H1 (cell line): ENCODE measurements around the gene OXER1. TPM values are rescaled to one million over a fixed set of nuclear protein-coding genes. Genes with fewer than 3 reads are reported as not detected.

ENCODE experiments used
- CHD7 ChIP-seq: fragments of 300-600 bp; sonication (generic); IDR thresholded peaks from 2 replicates; pipeline ENCODE4 v1.7.1; 2012; ENCODE audit warnings: low read length, moderate library complexity, mild to moderate bottlenecking, inconsistent platforms; ENCODE audit not compliant: insufficient replicate concordance
- CTCF ChIP-seq, 3 experiments: IDR thresholded peaks; 1 replicate in 2 of 3; 2 replicates in 1 of 3; pipeline versions ENCODE4 v1.5.1 to v1.6.1; 2011; ENCODE audit warnings: low read length in 3 of 3, mild to moderate bottlenecking in 3 of 3, inconsistent platforms in 2 of 3, low read depth in 1 of 3, moderate library complexity in 1 of 3; ENCODE audit not compliant: insufficient read depth in 1 of 3; ENCODE audit errors: control extremely low read depth in 1 of 3
- EGR1 ChIP-seq: IDR thresholded peaks from 2 replicates; pipeline ENCODE4 v1.6.1; 2011; ENCODE audit warnings: low read depth, low read length, borderline replicate concordance
- EP300 ChIP-seq, 2 experiments: IDR thresholded peaks; 1 replicate in 1 of 2; 2 replicates in 1 of 2; pipeline ENCODE4 v1.6.1; 2011 to 2012; ENCODE audit warnings: low read depth in 2 of 2, low read length in 2 of 2, mild to moderate bottlenecking in 2 of 2, borderline replicate concordance in 1 of 2, inconsistent platforms in 1 of 2, moderate library complexity in 1 of 2
- FOSL1 ChIP-seq: IDR thresholded peaks from 2 replicates; pipeline ENCODE4 v1.6.1; 2011; ENCODE audit warnings: mild to moderate bottlenecking, low read depth, low read length, moderate library complexity; ENCODE audit not compliant: insufficient read depth
- HDAC6 ChIP-seq: IDR thresholded peaks from one replicate; pipeline ENCODE4 v1.7.1; 2012; ENCODE audit warnings: low read depth, mild to moderate bottlenecking, inconsistent platforms, low read length, moderate library complexity
- PHF8 ChIP-seq: fragments of 200-600 bp; sonication (generic); conservative IDR thresholded peaks from 2 replicates; pipeline ENCODE4 v1.7.1; 2012; ENCODE audit warnings: low read depth, mild to moderate bottlenecking, inconsistent platforms, low read length, moderate library complexity
- POU5F1 ChIP-seq: IDR thresholded peaks from 2 replicates; pipeline ENCODE4 v1.6.1; 2011; ENCODE audit warnings: low read depth, mild to moderate bottlenecking, low read length, moderate library complexity
- YY1 ChIP-seq: IDR thresholded peaks from 2 replicates; pipeline ENCODE4 v1.6.1; 2011; ENCODE audit warnings: low read depth, mild to moderate bottlenecking, low read length
- polyA plus RNA-seq, 7 experiments: library from polyadenylated mRNA; depleted of rRNA in 3 of 7; stranded (reverse) in 5 of 7; unstranded in 2 of 7; fragments of >200 nt in 5 of 7; fragments of 200-250 nt in 2 of 7; gene quantifications; 1 replicate in 5 of 7; 2 replicates in 1 of 7; 4 replicates in 1 of 7; pipeline versions ENCODE4 v1.2.1 to v1.2.3, GENCODE V29; 2011 to 2013; ENCODE audit warnings: missing spikeins in 2 of 7, mixed read lengths in 2 of 7
- total RNA-seq: library from RNA; stranded (reverse); fragmentation: NEBNext Ultra II Directional; extraction: Animal tissue kit (Norgen Biotek cat#: 25700); gene quantifications from 2 replicates; pipeline ENCODE4 v1.2.1, GENCODE V29; 2021

OXER1 gene
- total and polyA plus RNA-seq, 2 of the 8 experiments (the other 6 are each of a cell fraction or from before 2014, with no cell fraction given): 1.2 to 2.9 TPM

- no peak for TF ChIP-seq CTCF (IDR thresholded peaks at IDR 0.05; ENCODE audit: control extremely low read depth in 1 of 3, insufficient read depth in 1 of 3, low read depth in 1 of 3, low read length in 3 of 3)
- no peak for TF ChIP-seq POU5F1
- TF ChIP-seq PHF8: no peak
- no peak for TF ChIP-seq FOSL1
- TF ChIP-seq EGR1: no peak
- no peak for TF ChIP-seq YY1
- TF ChIP-seq HDAC6: no peak
- no peak for TF ChIP-seq CHD7
- no peak for TF ChIP-seq EP300 (IDR thresholded peaks at IDR 0.05; ENCODE audit: borderline replicate concordance in 1 of 2, low read depth in 2 of 2, low read length in 2 of 2)
These were observed 25.8 kb upstream of the OXER1 start (continued) for GRCh38 chr2:42789751-42790150.
